Fibroblast of lung (primary cell): Measurements from ENCODE around the gene SLC6A2.

Source experiments
- CTCF ChIP-seq, 2 donors: IDR thresholded peaks in 1 of 2; conservative IDR thresholded peaks in 1 of 2; 1 replicate in 1 of 2; 2 replicates in 1 of 2; pipeline ENCODE4 v1.5.1; 2011 to 2012; ENCODE audit warnings: low read length in 2 of 2, control low read depth in 1 of 2, inconsistent platforms in 1 of 2, low read depth in 1 of 2, mild to moderate bottlenecking in 1 of 2
- EZH2 ChIP-seq: IDR thresholded peaks from 2 replicates; pipeline ENCODE4 v1.5.1; 2012; ENCODE audit warnings: low read length, control low read depth, mild to moderate bottlenecking; ENCODE audit errors: missing control alignments

- no peak for TF ChIP-seq CTCF (conservative IDR thresholded peaks at IDR 0.05 in 1 of 2, IDR thresholded peaks at IDR 0.05 in 1 of 2; ENCODE audit: low read depth in 1 of 2, low read length in 2 of 2)
- TF ChIP-seq EZH2: no peak
Measured at GRCh38 chr16:55655381-55655896, 349 bp upstream of the SLC6A2 start.
